Measurements from ENCODE around the gene MFRP. TPM values are rescaled to one million over a fixed set of nuclear protein-coding genes. Genes with fewer than 3 reads are reported as not detected.

MFRP gene
- total and polyA plus RNA-seq, 2 donors (not counting 1 experiment from before 2014, with no cell fraction given): not detected

GRCh38 chr11:119332111-119332765, 14.3 kb downstream of the MFRP start:
- Histone ChIP-seq H3K4me3 (replicated peaks in 1 of 4; ENCODE audit: control extremely low read depth in 1 of 4, insufficient read depth in 1 of 4, low read depth in 3 of 4, low read length in 4 of 4) (no peak overlapping the region), H3K9ac (ENCODE audit: insufficient read depth, low read length) (no peak overlapping the region), H3K36me3 (ENCODE audit: control insufficient read depth, insufficient read depth, low read length) (peaks cover 4% of the 10 kb centered on the region), H2AFZ (ENCODE audit: low read length) (no peak overlapping the region), H3K27ac (ENCODE audit: insufficient read depth, low read length) (no peak overlapping the region), H3K9me3 (ENCODE audit: control insufficient read depth, insufficient read depth, low read depth, low read length) (no peaks in the 10 kb centered on the region), H3K4me2 (ENCODE audit: extremely low read depth, insufficient read depth, low read length) (no peak overlapping the region), H3K4me1 (ENCODE audit: control insufficient read depth, extremely low read depth, insufficient read depth, low read length) (peaks cover 15% of the 10 kb centered on the region), H3K79me2 (ENCODE audit: control insufficient read depth, insufficient read depth, low read length) (peaks cover 18% of the 10 kb centered on the region), H4K20me1 (ENCODE audit: control insufficient read depth, extremely low read depth, insufficient read depth, low read length) (no peaks in the 10 kb centered on the region), H3K27me3 (ENCODE audit: control insufficient read depth, insufficient read depth, low read length) (no peaks in the 10 kb centered on the region)
- no peak for DNase-seq (ENCODE audit: low read depth in 2 of 2)
- no peak for TF ChIP-seq EZH2 (IDR thresholded peaks at IDR 0.05; ENCODE audit: low read length, missing control alignments)
- TF ChIP-seq, protein P1, sequence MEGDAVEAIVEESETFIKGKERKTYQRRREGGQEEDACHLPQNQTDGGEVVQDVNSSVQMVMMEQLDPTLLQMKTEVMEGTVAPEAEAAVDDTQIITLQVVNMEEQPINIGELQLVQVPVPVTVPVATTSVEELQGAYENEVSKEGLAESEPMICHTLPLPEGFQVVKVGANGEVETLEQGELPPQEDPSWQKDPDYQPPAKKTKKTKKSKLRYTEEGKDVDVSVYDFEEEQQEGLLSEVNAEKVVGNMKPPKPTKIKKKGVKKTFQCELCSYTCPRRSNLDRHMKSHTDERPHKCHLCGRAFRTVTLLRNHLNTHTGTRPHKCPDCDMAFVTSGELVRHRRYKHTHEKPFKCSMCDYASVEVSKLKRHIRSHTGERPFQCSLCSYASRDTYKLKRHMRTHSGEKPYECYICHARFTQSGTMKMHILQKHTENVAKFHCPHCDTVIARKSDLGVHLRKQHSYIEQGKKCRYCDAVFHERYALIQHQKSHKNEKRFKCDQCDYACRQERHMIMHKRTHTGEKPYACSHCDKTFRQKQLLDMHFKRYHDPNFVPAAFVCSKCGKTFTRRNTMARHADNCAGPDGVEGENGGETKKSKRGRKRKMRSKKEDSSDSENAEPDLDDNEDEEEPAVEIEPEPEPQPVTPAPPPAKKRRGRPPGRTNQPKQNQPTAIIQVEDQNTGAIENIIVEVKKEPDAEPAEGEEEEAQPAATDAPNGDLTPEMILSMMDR (conservative IDR thresholded peaks at IDR 0.05 in 1 of 2, IDR thresholded peaks at IDR 0.05 in 1 of 2; ENCODE audit: low read depth in 1 of 2, low read length in 2 of 2): no peak

- no peaks in the 10 kb centered on the region for H3K36me3 ChIP-seq (ENCODE audit: control insufficient read depth, insufficient read depth, low read length)
Measured at GRCh38 chr11:119330237-119330636, 16.3 kb downstream of the MFRP start.

GRCh38 chr11:119329320-119329719, 17.2 kb downstream of the MFRP start:
- no peaks in the 10 kb centered on the region for H3K9me3 ChIP-seq (ENCODE audit: control insufficient read depth, insufficient read depth, low read depth, low read length)
- no peaks in the 10 kb centered on the region for H4K20me1 ChIP-seq (ENCODE audit: control insufficient read depth, extremely low read depth, insufficient read depth, low read length)
- no peak for DNase-seq (ENCODE audit: low read depth in 2 of 2)
- no peaks in the 10 kb centered on the region for H3K27me3 ChIP-seq (ENCODE audit: control insufficient read depth, insufficient read depth, low read length)
- no peak overlapping the region for H3K4me3 ChIP-seq (replicated peaks in 1 of 4; ENCODE audit: control extremely low read depth in 1 of 4, insufficient read depth in 1 of 4, low read depth in 3 of 4, low read length in 4 of 4)
- H3K4me1 ChIP-seq (ENCODE audit: control insufficient read depth, extremely low read depth, insufficient read depth, low read length): no peaks in the 10 kb centered on the region
- H2AFZ ChIP-seq (ENCODE audit: low read length): no peak overlapping the region
- no peak overlapping the region for H3K9ac ChIP-seq (ENCODE audit: insufficient read depth, low read length)
- no peaks in the 10 kb centered on the region for H3K36me3 ChIP-seq (ENCODE audit: control insufficient read depth, insufficient read depth, low read length)
- no peak overlapping the region for H3K4me2 ChIP-seq (ENCODE audit: extremely low read depth, insufficient read depth, low read length)
- no peak overlapping the region for H3K27ac ChIP-seq (ENCODE audit: insufficient read depth, low read length)
- no peaks in the 10 kb centered on the region for H3K79me2 ChIP-seq (ENCODE audit: control insufficient read depth, insufficient read depth, low read length)
- no peak for TF ChIP-seq EZH2 (IDR thresholded peaks at IDR 0.05; ENCODE audit: low read length, missing control alignments)
- TF ChIP-seq, protein P1 (conservative IDR thresholded peaks at IDR 0.05 in 1 of 2, IDR thresholded peaks at IDR 0.05 in 1 of 2; ENCODE audit: low read depth in 1 of 2, low read length in 2 of 2): no peak

More at GRCh38 chr11:119330237-119330636, 16.3 kb downstream of the MFRP start:
- H3K9me3 ChIP-seq (ENCODE audit: control insufficient read depth, insufficient read depth, low read depth, low read length): no peaks in the 10 kb centered on the region
- H3K79me2 ChIP-seq (ENCODE audit: control insufficient read depth, insufficient read depth, low read length): peaks cover 7% of the 10 kb centered on the region
- no peak overlapping the region for H2AFZ ChIP-seq (ENCODE audit: low read length)
- H4K20me1 ChIP-seq (ENCODE audit: control insufficient read depth, extremely low read depth, insufficient read depth, low read length): no peaks in the 10 kb centered on the region
- TF ChIP-seq, protein P1 (conservative IDR thresholded peaks at IDR 0.05 in 1 of 2, IDR thresholded peaks at IDR 0.05 in 1 of 2; ENCODE audit: low read depth in 1 of 2, low read length in 2 of 2): no peak
- TF ChIP-seq EZH2 (IDR thresholded peaks at IDR 0.05; ENCODE audit: low read length, missing control alignments): no peak
- no peak overlapping the region for H3K9ac ChIP-seq (ENCODE audit: insufficient read depth, low read length)
- H3K4me2 ChIP-seq (ENCODE audit: extremely low read depth, insufficient read depth, low read length): no peak overlapping the region
- no peaks in the 10 kb centered on the region for H3K27me3 ChIP-seq (ENCODE audit: control insufficient read depth, insufficient read depth, low read length)
- no peak overlapping the region for H3K27ac ChIP-seq (ENCODE audit: insufficient read depth, low read length)
- no peak for DNase-seq (ENCODE audit: low read depth in 2 of 2)
- peaks cover 3% of the 10 kb centered on the region for H3K4me1 ChIP-seq (ENCODE audit: control insufficient read depth, extremely low read depth, insufficient read depth, low read length)
- no peak overlapping the region for H3K4me3 ChIP-seq (replicated peaks in 1 of 4; ENCODE audit: control extremely low read depth in 1 of 4, insufficient read depth in 1 of 4, low read depth in 3 of 4, low read length in 4 of 4)
